Measurements from ENCODE around the gene TMEM240.
"Not testable (repeated sequence)": the region's sequence is repeated elsewhere in the genome, so short reads cannot be mapped to it uniquely, and the experiment has no call there.

TMEM240 gene

GRCh38 chr1:1556961-1557360 is 16.5 kb upstream of the TMEM240 start:
- not testable (repeated sequence) for DNase-seq

GRCh38 chr1:1556505-1556904 is 16.1 kb upstream of the TMEM240 start:
- DNase-seq, result no peak

- no peak for DNase-seq
Observed at GRCh38 chr1:1554926-1555915, 14.8 kb upstream of the TMEM240 start.

- no peak for DNase-seq
Observed at GRCh38 chr1:1554550-1554925, 14.1 kb upstream of the TMEM240 start.

GRCh38 chr1:1553821-1554494 is 13.5 kb upstream of the TMEM240 start:
- no peak for DNase-seq

GRCh38 chr1:1552263-1552639 is 11.8 kb upstream of the TMEM240 start:
- no peak for DNase-seq

GRCh38 chr1:1551524-1552262 is 11.3 kb upstream of the TMEM240 start:
- no peak for DNase-seq

GRCh38 chr1:1550591-1551432 is 10.4 kb upstream of the TMEM240 start:
- no peak for DNase-seq

- DNase-seq, result no peak
Observed at GRCh38 chr1:1550087-1550486, 9.7 kb upstream of the TMEM240 start.

- DNase-seq, result no peak
Observed at GRCh38 chr1:1548591-1548990, 8.2 kb upstream of the TMEM240 start.

- no peak for DNase-seq
Observed at GRCh38 chr1:1547476-1547875, 7.1 kb upstream of the TMEM240 start.

- DNase-seq, result no peak
Observed at GRCh38 chr1:1547011-1547410, 6.6 kb upstream of the TMEM240 start.

- DNase-seq, result no peak
Observed at GRCh38 chr1:1545946-1546737, 5.7 kb upstream of the TMEM240 start.

- no peak for DNase-seq
Observed at GRCh38 chr1:1544544-1544943, 4.1 kb upstream of the TMEM240 start.

GRCh38 chr1:1543706-1544099 is 3.3 kb upstream of the TMEM240 start:
- DNase-seq, result no peak

GRCh38 chr1:1542766-1543705 is 2.6 kb upstream of the TMEM240 start:
- no peak for DNase-seq

- DNase-seq, result no peak
Observed at GRCh38 chr1:1541956-1542765, 1.7 kb upstream of the TMEM240 start.

- DNase-seq, result no peak
Observed at GRCh38 chr1:1540818-1541628, 599 bp upstream of the TMEM240 start.
